ENCODE results near the gene EPX. TPM values are rescaled to one million over a fixed set of nuclear protein-coding genes. Genes with fewer than 3 reads are reported as not detected.

EPX gene
- total RNA-seq, 1 experiment from 2014 or later = not detected

Other genes starting within 250 kb of the EPX start
- gene CUEDC1, start 237.3 kb upstream of the EPX start, total RNA-seq (2014; rRNA removed; shearing (Covaris generic); ENCODE audit: low replicate concordance) = 0.71 and 2.6 TPM in 2 replicates
- gene VEZF1, start 204.5 kb upstream of the EPX start, total RNA-seq (2014; rRNA removed; shearing (Covaris generic); ENCODE audit: low replicate concordance) = 32.6 and 53.4 TPM in 2 replicates
- 347 and 387 TPM in 2 replicates for gene SRSF1, start 185.5 kb upstream of the EPX start, total RNA-seq (2014; rRNA removed; shearing (Covaris generic); ENCODE audit: low replicate concordance)
- gene DYNLL2, start 109.3 kb upstream of the EPX start, total RNA-seq (2014; rRNA removed; shearing (Covaris generic); ENCODE audit: low replicate concordance) = 18.2 and 22.7 TPM in 2 replicates
- not detected in 2 replicates for gene OR4D1, start 44.3 kb upstream of the EPX start, total RNA-seq (2014; rRNA removed; shearing (Covaris generic); ENCODE audit: low replicate concordance)
- gene OR4D2, start 25.7 kb upstream of the EPX start, total RNA-seq (2014; rRNA removed; shearing (Covaris generic); ENCODE audit: low replicate concordance) = not detected in 2 replicates
- gene MKS1, start 26.5 kb downstream of the EPX start, total RNA-seq (2014; rRNA removed; shearing (Covaris generic); ENCODE audit: low replicate concordance) = 17.5 and 20.8 TPM in 2 replicates
- gene LPO, start 45.9 kb downstream of the EPX start, total RNA-seq (2014; rRNA removed; shearing (Covaris generic); ENCODE audit: low replicate concordance) = 0.36 TPM in 1 of 2 replicates, not detected in the other
- gene MPO, start 88.2 kb downstream of the EPX start, total RNA-seq (2014; rRNA removed; shearing (Covaris generic); ENCODE audit: low replicate concordance) = not detected in 2 replicates
- gene TSPOAP1, start 136.1 kb downstream of the EPX start, total RNA-seq (2014; rRNA removed; shearing (Covaris generic); ENCODE audit: low replicate concordance) = 7.8 and 14.0 TPM in 2 replicates
- gene SUPT4H1, start 159.5 kb downstream of the EPX start, total RNA-seq (2014; rRNA removed; shearing (Covaris generic); ENCODE audit: low replicate concordance) = 50.2 and 64.7 TPM in 2 replicates
- not detected in 2 replicates for gene RNF43, start 224.8 kb downstream of the EPX start, total RNA-seq (2014; rRNA removed; shearing (Covaris generic); ENCODE audit: low replicate concordance)

Measured in Karpas-422 (cell line).